Thoracic aorta (tissue), 2 donors: ENCODE measurements around the gene SIPA1L2. TPM values are rescaled to one million over a fixed set of nuclear protein-coding genes. Genes with fewer than 3 reads are reported as not detected.

Source experiments
- ATAC-seq: fragments of 150-250 bp; one replicate; pipeline ENCODE4 v1.8.0; 2017; ENCODE audit warnings: low read depth; ENCODE audit not compliant: insufficient number of reproducible peaks, low FRiP score
- DNase-seq: peaks from one replicate; pipeline ENCODE4 v3.0.0-alpha.2; 2020; ENCODE audit warnings: low spot score
- H3K27ac ChIP-seq, 2 donors: fragments of 200-600 bp; sonication (generic); 1 replicate in 1 of 2; 2 replicates in 1 of 2; pipeline ENCODE4 v1.5.1; 2016; ENCODE audit warnings: mild to moderate bottlenecking in 2 of 2, moderate library complexity in 2 of 2
- H3K27me3 ChIP-seq: fragments of 200-600 bp; sonication (generic); replicated peaks from 2 replicates; pipeline ENCODE4 v1.6.0; 2016; ENCODE audit warnings: mild to moderate bottlenecking; ENCODE audit not compliant: insufficient read depth
- H3K36me3 ChIP-seq: fragments of 200-600 bp; sonication (generic); one replicate; pipeline ENCODE4 v1.5.1; 2016
- H3K4me1 ChIP-seq, 2 donors: fragments of 200-600 bp; sonication (generic); 1 replicate in 1 of 2; 2 replicates in 1 of 2; pipeline versions ENCODE4 v1.5.1 to v1.6.0; 2016; ENCODE audit warnings: low read depth in 2 of 2, mild to moderate bottlenecking in 1 of 2; ENCODE audit not compliant: control insufficient read depth in 1 of 2
- H3K4me3 ChIP-seq: fragments of 200-600 bp; sonication (generic); 2 replicates; pipeline ENCODE4 v1.5.1; 2016; ENCODE audit warnings: mild to moderate bottlenecking
- H3K9me3 ChIP-seq: fragments of 200-600 bp; sonication (generic); 2 replicates; pipeline ENCODE4 v1.5.1; 2016
- CTCF ChIP-seq: fragments of 200-600 bp; sonication (generic); IDR thresholded peaks from one replicate; pipeline ENCODE4 v1.5.1; 2019; ENCODE audit warnings: antibody characterized with exemption
- total RNA-seq, 2 donors: library from RNA; depleted of rRNA; stranded (reverse); fragments of >200 nt; gene quantifications; one replicate each; pipeline versions ENCODE4 v1.1.0 to v1.2.3, GENCODE V29; 2016

The SIPA1L2 gene
- total RNA-seq, 2 donors from 2014 or later: 13.0 to 20.4 TPM

- no peaks in the 10 kb centered on the region for H3K9me3 ChIP-seq
- H3K27ac ChIP-seq: no peak overlapping the region
- no peaks in the 10 kb centered on the region for H3K36me3 ChIP-seq
- no peaks in the 10 kb centered on the region for H3K27me3 ChIP-seq
- DNase-seq: no peak
- peaks cover 4 to 12% of the 10 kb centered on the region in 2 donors for H3K4me1 ChIP-seq
- no peak for ATAC-seq
- TF ChIP-seq CTCF: no peak
- peak overlapping the region; percentile 91 for H3K4me3 ChIP-seq
These were observed 2.1 kb downstream of the SIPA1L2 start for GRCh38 chr1:232627645-232628334.

GRCh38 chr1:232627171-232627570 is 2.8 kb downstream of the SIPA1L2 start:
- no peak overlapping the region for H3K27ac ChIP-seq
- no peaks in the 10 kb centered on the region for H3K27me3 ChIP-seq
- no peak overlapping the region for H3K4me3 ChIP-seq
- H3K9me3 ChIP-seq: no peaks in the 10 kb centered on the region
- no peak for ATAC-seq
- H3K4me1 ChIP-seq: peaks cover 4 to 12% of the 10 kb centered on the region in 2 donors
- no peak for DNase-seq
- TF ChIP-seq CTCF: no peak
- no peaks in the 10 kb centered on the region for H3K36me3 ChIP-seq

- Histone ChIP-seq H3K9me3 (no peaks in the 10 kb centered on the region), H3K27ac (no peak overlapping the region), H3K36me3 (no peaks in the 10 kb centered on the region), H3K4me1 (peaks cover 4 to 12% of the 10 kb centered on the region in 2 donors), H3K4me3 (no peak overlapping the region), H3K27me3 (no peaks in the 10 kb centered on the region)
- no peak for TF ChIP-seq CTCF
- DNase-seq (no peak), ATAC-seq (no peak)
These were observed 3.5 kb downstream of the SIPA1L2 start for GRCh38 chr1:232626452-232626851.

GRCh38 chr1:232625319-232625868 is 4.5 kb downstream of the SIPA1L2 start:
- no peak for DNase-seq
- H3K9me3 ChIP-seq: no peaks in the 10 kb centered on the region
- H3K36me3 ChIP-seq: no peaks in the 10 kb centered on the region
- no peak overlapping the region for H3K4me3 ChIP-seq
- no peaks in the 10 kb centered on the region for H3K27me3 ChIP-seq
- TF ChIP-seq CTCF: no peak
- peaks cover 0 to 12% of the 10 kb centered on the region in 2 donors for H3K4me1 ChIP-seq
- no peak overlapping the region for H3K27ac ChIP-seq
- no peak for ATAC-seq

GRCh38 chr1:232624546-232625281 is 5.2 kb downstream of the SIPA1L2 start:
- Histone ChIP-seq H3K4me1 (peaks cover 0 to 16% of the 10 kb centered on the region in 2 donors), H3K36me3 (no peaks in the 10 kb centered on the region), H3K4me3 (no peak overlapping the region), H3K27me3 (no peaks in the 10 kb centered on the region), H3K27ac (no peak overlapping the region), H3K9me3 (no peaks in the 10 kb centered on the region)
- no peak for ATAC-seq
- DNase-seq: no peak
- TF ChIP-seq CTCF: no peak
